IPS-11a (cell line): ENCODE data around the gene CD80.
"Not testable (repeated sequence)": the region's sequence is repeated elsewhere in the genome, so short reads cannot be mapped to it uniquely, and the experiment has no call there.

Experiments used
- H3K4me3 ChIP-seq: one replicate; pipeline ENCODE4 v1.5.1; 2013; ENCODE audit warnings: low read depth, low read length, control low read depth

CD80 gene, protein sequence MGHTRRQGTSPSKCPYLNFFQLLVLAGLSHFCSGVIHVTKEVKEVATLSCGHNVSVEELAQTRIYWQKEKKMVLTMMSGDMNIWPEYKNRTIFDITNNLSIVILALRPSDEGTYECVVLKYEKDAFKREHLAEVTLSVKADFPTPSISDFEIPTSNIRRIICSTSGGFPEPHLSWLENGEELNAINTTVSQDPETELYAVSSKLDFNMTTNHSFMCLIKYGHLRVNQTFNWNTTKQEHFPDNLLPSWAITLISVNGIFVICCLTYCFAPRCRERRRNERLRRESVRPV

GRCh38 chr3:119559441-119559963 lies at the start of gene CD80:
Gene CD80 (minus strand): TSS chr3:119559614. CDS start chr3:119557728, 1,886 bp downstream.
- H3K4me3 ChIP-seq = no peak within 1 kb of the TSS

- no peak overlapping the region for H3K4me3 ChIP-seq
Observed at GRCh38 chr3:119608405-119609000, 49.1 kb upstream of the CD80 start.

DNA sequence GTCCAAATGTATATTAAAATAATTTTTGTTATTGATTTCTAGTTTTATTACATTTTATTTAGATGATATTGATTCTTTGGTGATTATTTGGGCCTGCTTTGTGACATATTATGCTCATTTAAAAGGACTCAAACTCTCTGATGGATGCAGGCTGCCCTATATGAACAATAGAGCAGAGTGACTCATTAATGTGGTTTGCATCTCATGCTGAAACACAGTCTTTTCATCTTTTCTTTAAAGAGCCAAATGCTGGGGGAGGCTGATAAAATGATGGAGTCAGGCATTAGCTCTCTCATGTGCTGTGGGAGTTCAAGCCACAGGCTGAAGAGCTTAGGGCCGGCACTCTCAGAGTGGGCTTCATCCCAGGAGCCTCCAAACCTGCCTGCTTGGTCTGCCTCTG lies 45.5 kb upstream of the CD80 start:
- H3K4me3 ChIP-seq = no peak overlapping the region

DNA sequence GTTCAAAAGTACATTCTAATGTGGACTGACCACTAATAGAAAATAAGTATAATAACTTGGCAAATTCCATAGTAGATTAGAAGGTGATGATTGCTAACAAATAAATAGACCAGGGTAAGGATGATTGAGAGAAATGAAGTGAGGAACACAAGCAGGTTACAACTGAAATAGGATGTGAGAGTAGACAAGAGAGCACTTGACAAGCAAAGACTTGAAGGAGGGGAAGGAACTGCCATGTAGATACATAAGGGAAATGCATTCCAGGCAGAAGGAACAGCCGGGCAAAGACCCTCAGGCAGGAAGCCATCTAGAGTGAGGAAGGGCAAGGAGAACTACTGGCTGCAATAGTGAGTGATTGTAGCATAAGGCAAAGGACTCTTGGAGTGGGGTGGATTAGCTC lies 43.3 kb upstream of the CD80 start:
- H3K4me3 ChIP-seq = no peak overlapping the region

GRCh38 chr3:119601154-119601553 lies 41.7 kb upstream of the CD80 start:
- H3K4me3 ChIP-seq = no peak overlapping the region

- H3K4me3 ChIP-seq = no peak overlapping the region
Observed at GRCh38 chr3:119600732-119601131, 41.3 kb upstream of the CD80 start.

DNA sequence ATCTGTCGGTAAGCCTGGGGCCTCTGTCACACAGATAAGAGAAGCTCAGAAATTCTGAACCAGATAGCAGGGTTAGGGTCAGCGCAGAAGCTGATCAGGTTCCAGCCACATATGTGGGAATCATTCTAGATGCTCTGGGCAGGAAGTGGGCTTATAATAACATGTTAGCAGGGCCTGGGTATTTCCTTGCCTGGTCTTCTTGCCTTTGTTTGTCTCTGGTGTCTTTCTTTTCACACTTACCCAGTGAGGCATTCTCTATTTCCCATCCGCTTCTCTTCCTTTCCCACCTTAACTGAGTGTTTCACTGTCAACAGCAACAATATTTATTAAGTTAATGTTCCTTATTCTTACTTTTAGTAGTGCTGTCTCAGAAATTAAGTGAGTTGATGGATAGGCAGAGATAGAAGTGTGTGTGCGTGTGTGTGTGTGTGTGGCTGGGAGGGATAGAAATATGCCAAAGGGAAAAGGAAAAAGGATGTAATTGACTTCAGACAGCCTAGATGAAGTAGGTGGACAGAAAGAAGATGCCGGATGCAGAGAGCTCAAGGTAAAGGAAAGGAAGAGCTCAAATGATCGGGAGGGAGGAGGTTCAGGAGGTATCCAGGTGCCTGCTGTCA lies 40.3 kb upstream of the CD80 start:
- H3K4me3 ChIP-seq = no peak overlapping the region

- H3K4me3 ChIP-seq = no peak overlapping the region
Observed at GRCh38 chr3:119598410-119599098, 39.1 kb upstream of the CD80 start.

DNA sequence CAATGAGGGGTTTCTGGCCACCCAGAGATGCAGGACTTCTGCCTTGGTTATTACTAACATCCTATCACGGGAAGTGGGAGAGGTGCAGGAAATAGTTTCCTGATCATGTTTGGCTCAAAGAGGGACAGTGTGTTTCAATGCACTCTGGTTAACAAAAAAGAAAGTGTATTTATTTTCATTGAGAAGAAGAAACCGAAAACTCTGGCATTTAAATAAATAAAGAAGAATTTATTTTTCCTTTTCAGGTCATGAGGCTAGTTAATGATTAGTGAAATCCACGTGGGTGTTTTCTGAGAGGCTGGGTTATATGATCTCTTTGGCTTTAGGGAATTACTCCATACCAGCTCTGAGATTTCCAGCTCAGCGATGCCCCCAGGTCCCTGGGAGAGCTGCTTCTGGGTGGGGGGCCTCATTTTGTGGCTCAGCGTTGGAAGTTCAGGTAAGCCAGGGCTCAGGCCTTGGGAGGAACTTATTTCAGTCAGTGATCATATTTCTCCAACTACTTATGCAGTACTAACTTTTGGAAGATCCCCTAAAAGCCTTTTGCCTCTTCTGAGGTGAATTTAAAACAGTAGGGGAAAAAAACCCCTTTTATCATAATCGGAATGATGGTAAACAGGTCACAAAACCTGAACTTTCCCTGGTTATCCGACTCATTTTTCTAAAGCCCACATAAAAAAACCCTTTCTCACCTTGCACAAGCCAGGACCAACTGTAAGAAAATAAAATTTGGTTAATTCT lies 38.3 kb upstream of the CD80 start, which contains the start of gene PLA1A:
Gene PLA1A (plus strand): TSS at position 338 of the 741 bp plus-strand sequence. CDS start 29 bp downstream, at position 367.
- H3K4me3 ChIP-seq = no peak within 1 kb of the TSS

DNA sequence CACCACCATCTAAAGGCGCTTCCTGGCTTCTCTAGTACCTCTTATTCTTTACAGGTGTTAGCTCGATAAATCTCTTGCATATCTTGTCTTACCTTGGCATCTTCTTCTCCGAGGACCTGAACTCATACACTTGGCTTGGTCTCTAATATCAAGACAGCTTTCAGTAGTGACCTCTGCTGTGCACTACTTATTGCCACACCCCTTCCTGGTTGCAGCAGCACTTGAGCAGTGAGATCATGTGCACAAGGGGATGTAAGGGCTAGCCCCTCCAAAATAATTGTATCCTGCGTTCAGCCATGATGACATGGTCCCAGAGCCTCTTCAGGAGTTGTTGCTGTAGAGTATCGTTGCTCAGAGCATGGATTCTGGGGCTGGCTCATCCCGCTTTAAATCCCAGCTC lies 37.0 kb upstream of the CD80 start:
- no peak overlapping the region for H3K4me3 ChIP-seq

- H3K4me3 ChIP-seq = no peak overlapping the region
Observed at GRCh38 chr3:119595639-119596334, 36.4 kb upstream of the CD80 start.

DNA sequence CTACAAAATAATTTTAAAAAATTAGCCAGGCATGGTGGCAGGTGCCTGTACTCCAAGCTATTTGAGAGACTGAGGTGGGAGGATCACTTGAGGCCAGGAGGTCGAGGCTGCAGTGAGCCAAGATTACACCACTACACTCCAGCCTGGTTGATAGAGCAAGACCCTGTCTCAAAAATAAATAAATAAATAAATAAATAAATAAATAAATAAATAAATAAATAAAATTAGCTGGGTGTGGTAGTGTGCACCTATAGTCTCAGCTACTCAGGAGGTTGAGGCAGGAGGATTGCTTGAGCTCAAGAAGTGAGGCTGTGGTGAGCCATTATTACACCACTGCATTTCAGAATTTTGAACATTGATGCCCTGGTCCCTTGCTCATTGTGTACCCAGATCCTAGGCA lies 35.5 kb upstream of the CD80 start:
- not testable (repeated sequence) for H3K4me3 ChIP-seq

DNA sequence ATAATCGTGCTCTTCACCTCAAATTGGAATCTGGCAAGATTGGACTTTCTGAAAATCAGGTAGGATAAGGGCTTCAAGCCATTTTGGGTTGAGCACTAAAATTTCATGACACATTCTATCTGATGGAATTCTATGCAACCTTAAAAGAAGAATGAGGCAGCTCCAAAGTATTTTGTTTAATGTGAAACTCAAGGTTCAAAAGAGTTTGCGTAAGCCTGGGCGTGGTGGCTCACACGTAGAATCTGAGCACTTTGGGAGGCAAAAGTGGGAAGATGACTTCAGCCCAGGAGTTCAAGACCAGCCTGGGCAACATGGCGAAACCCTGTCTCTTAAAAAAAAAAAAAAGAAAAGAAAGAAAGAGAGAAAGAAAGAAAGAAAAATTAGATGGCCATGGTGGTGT lies 34.7 kb upstream of the CD80 start:
- no peak overlapping the region for H3K4me3 ChIP-seq

- no peak overlapping the region for H3K4me3 ChIP-seq
Observed at GRCh38 chr3:119592861-119593260, 33.4 kb upstream of the CD80 start.

- H3K4me3 ChIP-seq = no peak overlapping the region
Observed at GRCh38 chr3:119590706-119591105, 31.3 kb upstream of the CD80 start.

- no peak overlapping the region for H3K4me3 ChIP-seq
Observed at GRCh38 chr3:119589102-119589773, 29.8 kb upstream of the CD80 start.

DNA sequence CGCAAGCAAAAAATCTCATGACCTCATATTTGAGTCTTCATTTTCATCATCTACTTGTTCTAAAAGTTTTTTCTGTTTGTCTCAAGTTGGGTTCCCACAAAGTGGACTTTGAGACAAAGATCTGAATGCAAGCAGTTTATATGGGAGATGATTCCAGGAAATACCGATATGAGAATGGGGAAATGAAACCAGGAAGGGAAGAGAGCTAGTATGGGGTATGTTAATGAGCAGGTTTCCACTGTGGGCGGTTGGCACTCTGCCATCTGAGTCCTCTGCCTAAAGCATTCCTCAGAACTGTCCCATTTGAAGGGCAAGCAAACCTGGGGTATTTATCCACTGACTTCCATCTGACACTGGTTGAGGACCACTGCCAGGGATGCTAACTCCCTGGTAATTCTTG lies 28.7 kb upstream of the CD80 start:
- no peak overlapping the region for H3K4me3 ChIP-seq

- H3K4me3 ChIP-seq = no peak overlapping the region
Observed at GRCh38 chr3:119586733-119587172, 27.3 kb upstream of the CD80 start.

- no peak overlapping the region for H3K4me3 ChIP-seq
Observed at GRCh38 chr3:119585856-119586570, 26.6 kb upstream of the CD80 start.
